Measurements from ENCODE around the gene SHD. TPM values are rescaled to one million over a fixed set of nuclear protein-coding genes. Genes with fewer than 3 reads are reported as not detected.

Gene SHD
- total and polyA plus RNA-seq, 2 of the 13 experiments (the other 11 are each of a cell fraction or from before 2014, with no cell fraction given), result 0.11 to 0.20 TPM

GRCh38 chr19:4272894-4273293 lies 6.2 kb upstream of the SHD start:
- no TSS peak for BruUV-seq (replicated peaks)
- Histone ChIP-seq H3K9me3 (ENCODE audit: low read length) (no peaks in the 10 kb centered on the region), H3K4me3 (replicated peaks in 1 of 3; ENCODE audit: insufficient read depth in 1 of 3, low read depth in 2 of 3, low read length in 3 of 3) (no peak overlapping the region), H3K9ac (ENCODE audit: insufficient read depth, low read depth, low read length) (no peak overlapping the region), H4K20me1 (ENCODE audit: insufficient read depth, low read length) (no peaks in the 10 kb centered on the region), H3K27me3 (ENCODE audit: control insufficient read depth in 1 of 2, insufficient read depth in 2 of 2, low read length in 2 of 2) (peaks cover 0 to 11% of the 10 kb centered on the region in 2 experiments; a peak in 3 of 5 replicates), H3K79me2 (ENCODE audit: insufficient read depth, low read length) (no peaks in the 10 kb centered on the region), H3K36me3 (replicated peaks in 1 of 2; ENCODE audit: control insufficient read depth in 1 of 2, insufficient read depth in 2 of 2, low read length in 2 of 2) (peaks cover 3 to 6% of the 10 kb centered on the region in 2 experiments; a peak in 2 of 5 replicates), H2AFZ (ENCODE audit: low read length) (no peak overlapping the region), H3K27ac (ENCODE audit: extremely low read length, insufficient read depth, low read length) (no peak overlapping the region), H3K4me2 (ENCODE audit: low read depth, low read length) (no peak overlapping the region), H3K4me1 (ENCODE audit: insufficient read depth, low read length) (peaks cover 20% of the 10 kb centered on the region)
- POLR2A ChIA-PET, result no interaction called here
- DNase-seq (ENCODE audit: low spot score) (no peak), ATAC-seq (no peak), FAIRE-seq (no peak)
- intact Hi-C loops (cut with micrococcal nuclease; ENCODE audit: unreplicated experiment) (no loop called here), in situ Hi-C loops (cut with HindIII; ENCODE audit: extremely low pct_ligation_motif_present, low pct_unique_long_range_greater_than_20kb) (no loop called here)
- 90% methylated on average over 10 of the region's 10 CpGs for WGBS (ENCODE audit: low lambda C conversion rate)
- CTCF ChIA-PET (ENCODE audit: low intra/inter-chr PET ratio, low total read pairs), result no interaction called here
- TF ChIP-seq PAX8 (CRISPR knock-in tag; IDR thresholded peaks at IDR 0.05; ENCODE audit: borderline replicate concordance), result no peak
- no peak for TF ChIP-seq ZNF567 (CRISPR knock-in tag; IDR thresholded peaks at IDR 0.05; ENCODE audit: borderline replicate concordance)
- no peak for TF ChIP-seq ZNF280B (CRISPR knock-in tag; IDR thresholded peaks at IDR 0.05; ENCODE audit: borderline replicate concordance)
- no peak for TF ChIP-seq KAT7 (CRISPR knock-in tag; IDR thresholded peaks at IDR 0.05; ENCODE audit: borderline replicate concordance)
- no peak for TF ChIP-seq TEF (CRISPR knock-in tag; IDR thresholded peaks at IDR 0.05)
- no peak for TF ChIP-seq MBNL3 (CRISPR knock-in tag; conservative IDR thresholded peaks at IDR 0.05)
- TF ChIP-seq RFX1 (IDR thresholded peaks at IDR 0.05), result no peak
- TF ChIP-seq KDM3A (CRISPR knock-in tag; IDR thresholded peaks at IDR 0.05; ENCODE audit: low read depth), result no peak
- TF ChIP-seq SIN3B (IDR thresholded peaks at IDR 0.05; ENCODE audit: low read length), result no peak
- no peak for TF ChIP-seq ZNF264 (CRISPR knock-in tag; IDR thresholded peaks at IDR 0.05)
- no peak for TF ChIP-seq ZBTB3 (CRISPR knock-in tag; IDR thresholded peaks at IDR 0.05; ENCODE audit: borderline replicate concordance, low read depth)
- TF ChIP-seq ARID4A (CRISPR knock-in tag; IDR thresholded peaks at IDR 0.05; ENCODE audit: borderline replicate concordance), result no peak
- no peak for TF ChIP-seq GABPA (IDR thresholded peaks at IDR 0.05; ENCODE audit: low read depth, low read length)
- TF ChIP-seq GABPA (CRISPR knock-in tag; IDR thresholded peaks at IDR 0.05; ENCODE audit: low read depth), result no peak
- TF ChIP-seq ZNF770 (CRISPR knock-in tag; IDR thresholded peaks at IDR 0.05), result no peak
- no peak for TF ChIP-seq ZNF263 (CRISPR knock-in tag; IDR thresholded peaks at IDR 0.05)
- no peak for TF ChIP-seq NFYC (CRISPR knock-in tag; IDR thresholded peaks at IDR 0.05)
- TF ChIP-seq ELF3 (CRISPR knock-in tag; IDR thresholded peaks at IDR 0.05), result no peak
- no peak for TF ChIP-seq DPF2 (CRISPR knock-in tag; IDR thresholded peaks at IDR 0.05; ENCODE audit: borderline replicate concordance, low read depth)
